ENCODE data around the gene RAB6B. TPM values are rescaled to one million over a fixed set of nuclear protein-coding genes. Genes with fewer than 3 reads are reported as not detected.

The RAB6B gene
- total RNA-seq, 2 donors from 2014 or later, result 2.6 to 5.6 TPM

GRCh38 chr3:133853925-133854227, 41.8 kb downstream of the RAB6B start:
- Histone ChIP-seq H3K4me3 (no peak overlapping the region), H3K36me3 (no peaks in the 10 kb centered on the region), H3K9ac (ENCODE audit: low read depth in 2 of 2, low read length in 2 of 2) (no peak overlapping the region), H3K4me1 (no peaks in the 10 kb centered on the region), H3K27me3 (no peaks in the 10 kb centered on the region), H3K27ac (no peak overlapping the region), H3K9me3 (no peaks in the 10 kb centered on the region)
- TF ChIP-seq, protein P1, sequence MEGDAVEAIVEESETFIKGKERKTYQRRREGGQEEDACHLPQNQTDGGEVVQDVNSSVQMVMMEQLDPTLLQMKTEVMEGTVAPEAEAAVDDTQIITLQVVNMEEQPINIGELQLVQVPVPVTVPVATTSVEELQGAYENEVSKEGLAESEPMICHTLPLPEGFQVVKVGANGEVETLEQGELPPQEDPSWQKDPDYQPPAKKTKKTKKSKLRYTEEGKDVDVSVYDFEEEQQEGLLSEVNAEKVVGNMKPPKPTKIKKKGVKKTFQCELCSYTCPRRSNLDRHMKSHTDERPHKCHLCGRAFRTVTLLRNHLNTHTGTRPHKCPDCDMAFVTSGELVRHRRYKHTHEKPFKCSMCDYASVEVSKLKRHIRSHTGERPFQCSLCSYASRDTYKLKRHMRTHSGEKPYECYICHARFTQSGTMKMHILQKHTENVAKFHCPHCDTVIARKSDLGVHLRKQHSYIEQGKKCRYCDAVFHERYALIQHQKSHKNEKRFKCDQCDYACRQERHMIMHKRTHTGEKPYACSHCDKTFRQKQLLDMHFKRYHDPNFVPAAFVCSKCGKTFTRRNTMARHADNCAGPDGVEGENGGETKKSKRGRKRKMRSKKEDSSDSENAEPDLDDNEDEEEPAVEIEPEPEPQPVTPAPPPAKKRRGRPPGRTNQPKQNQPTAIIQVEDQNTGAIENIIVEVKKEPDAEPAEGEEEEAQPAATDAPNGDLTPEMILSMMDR (IDR thresholded peaks at IDR 0.05), result no peak
- intact Hi-C loops (cut with DNase I), result no loop called here
- no peak for DNase-seq

DNA sequence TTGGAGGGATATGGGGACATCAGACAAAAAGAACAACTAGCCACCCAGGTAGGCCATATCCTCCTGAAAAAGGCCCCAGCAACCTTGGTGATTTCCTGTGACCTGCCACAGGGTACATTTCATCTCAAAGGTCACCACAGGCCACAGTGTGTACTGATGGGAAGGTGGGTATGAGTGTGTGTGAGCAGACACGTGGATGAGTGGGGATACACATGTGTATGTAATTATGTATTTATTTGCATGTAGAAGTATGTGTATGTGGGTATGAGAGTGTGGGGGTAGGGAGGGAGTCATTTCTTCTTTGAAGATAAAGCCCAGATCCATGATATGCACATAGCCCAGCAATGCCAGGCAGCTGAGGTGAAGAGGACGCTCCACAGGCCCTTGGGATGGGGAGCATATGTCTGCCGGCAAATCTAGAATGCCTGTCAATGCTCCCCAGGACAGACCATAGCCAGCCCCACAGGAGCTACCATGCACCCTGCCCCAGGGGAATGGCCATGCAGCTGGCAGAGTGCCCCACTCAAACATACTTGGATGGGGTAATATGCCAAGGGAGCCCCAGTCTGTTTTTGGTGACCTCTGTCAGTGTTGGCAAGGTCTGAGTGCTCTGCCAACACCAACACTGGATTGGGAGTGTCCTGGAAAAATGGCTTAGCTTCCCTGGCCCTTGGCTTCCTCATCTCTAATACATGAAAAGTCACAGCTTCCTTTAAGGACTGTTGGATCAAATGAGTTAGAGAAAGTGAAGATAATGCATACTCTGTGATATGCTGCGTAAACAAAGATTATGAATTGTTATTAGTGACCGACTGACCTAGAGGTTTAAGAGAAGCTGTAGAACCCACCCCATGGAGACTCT, 42.4 kb downstream of the RAB6B start:
- TF ChIP-seq, protein P1 (IDR thresholded peaks at IDR 0.05), result no peak
- H3K9ac ChIP-seq (ENCODE audit: low read depth in 2 of 2, low read length in 2 of 2), result no peak overlapping the region
- no peak overlapping the region for H3K4me3 ChIP-seq
- H3K4me1 ChIP-seq, result no peaks in the 10 kb centered on the region
- H3K27ac ChIP-seq, result no peak overlapping the region
- intact Hi-C loops (cut with DNase I), result no loop called here
- H3K27me3 ChIP-seq, result no peaks in the 10 kb centered on the region
- no peaks in the 10 kb centered on the region for H3K36me3 ChIP-seq
- no peaks in the 10 kb centered on the region for H3K9me3 ChIP-seq
- no peak for DNase-seq

GRCh38 chr3:133851931-133852330, 43.8 kb downstream of the RAB6B start:
- H3K27ac ChIP-seq, result no peak overlapping the region
- H3K4me1 ChIP-seq, result no peaks in the 10 kb centered on the region
- no peak overlapping the region for H3K9ac ChIP-seq (ENCODE audit: low read depth in 2 of 2, low read length in 2 of 2)
- TF ChIP-seq, protein P1 (IDR thresholded peaks at IDR 0.05), result no peak
- no peaks in the 10 kb centered on the region for H3K36me3 ChIP-seq
- H3K27me3 ChIP-seq, result no peaks in the 10 kb centered on the region
- no peak for DNase-seq
- intact Hi-C loops (cut with DNase I), result no loop called here
- H3K9me3 ChIP-seq, result no peaks in the 10 kb centered on the region
- H3K4me3 ChIP-seq, result no peak overlapping the region

DNA sequence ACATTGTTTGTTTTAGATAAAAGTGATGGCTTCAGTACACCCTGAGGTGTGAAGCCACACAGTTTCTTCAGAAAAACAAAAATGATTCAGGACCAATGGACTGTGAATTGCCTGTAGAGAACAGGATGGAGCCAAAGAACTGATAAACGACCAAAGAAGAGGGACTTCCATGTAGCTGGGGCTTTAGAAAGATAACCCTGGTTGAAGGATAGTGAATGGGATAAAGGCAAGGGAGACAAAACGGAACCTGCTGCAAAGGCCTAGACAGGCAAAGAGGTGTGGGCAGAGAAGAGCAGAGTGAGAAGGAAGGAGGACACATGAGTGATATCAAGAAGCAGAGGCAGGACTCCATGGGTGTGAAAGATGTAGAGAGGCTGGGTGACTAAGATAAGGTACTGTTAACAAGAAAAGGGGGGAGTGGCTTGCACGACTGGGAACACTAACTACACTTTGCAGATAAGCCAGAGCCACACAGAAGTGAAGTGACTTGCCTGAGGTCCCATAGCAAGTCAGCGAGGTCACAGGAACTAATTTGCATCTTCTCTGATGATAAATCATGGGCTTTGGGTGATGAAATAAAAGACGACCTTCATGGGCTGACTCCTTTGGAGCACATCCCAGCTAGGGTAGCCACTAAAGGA, 44.3 kb downstream of the RAB6B start:
- Histone ChIP-seq H3K27me3 (no peaks in the 10 kb centered on the region), H3K36me3 (no peaks in the 10 kb centered on the region), H3K27ac (no peak overlapping the region), H3K9me3 (no peaks in the 10 kb centered on the region), H3K9ac (ENCODE audit: low read depth in 2 of 2, low read length in 2 of 2) (no peak overlapping the region), H3K4me1 (no peaks in the 10 kb centered on the region), H3K4me3 (no peak overlapping the region)
- DNase-seq, result no peak
- TF ChIP-seq, protein P1 (IDR thresholded peaks at IDR 0.05), result no peak
- intact Hi-C loops (cut with DNase I), result no loop called here

DNA sequence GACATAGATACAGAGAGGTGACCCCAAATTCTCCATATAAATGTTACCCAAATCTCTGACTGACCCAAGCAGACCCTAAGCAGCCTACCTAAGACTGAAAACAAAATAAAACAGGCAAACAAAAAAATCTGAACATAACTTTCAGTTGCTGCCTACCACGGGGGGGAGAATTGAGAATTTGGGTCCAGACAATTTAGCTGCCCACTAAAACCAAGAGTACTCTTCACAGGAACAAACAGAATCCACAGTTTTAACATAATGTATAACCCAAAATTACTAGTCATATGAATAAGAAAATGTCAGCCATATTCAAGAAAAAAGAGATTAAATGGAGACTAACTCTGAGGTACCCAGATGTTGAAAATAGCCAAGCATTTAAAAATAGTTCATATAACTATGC, 45.6 kb downstream of the RAB6B start:
- DNase-seq, result no peak
- H3K4me3 ChIP-seq, result no peak overlapping the region
- intact Hi-C loops (cut with DNase I), result no loop called here
- H3K27ac ChIP-seq, result no peak overlapping the region
- TF ChIP-seq, protein P1 (IDR thresholded peaks at IDR 0.05), result no peak
- H3K36me3 ChIP-seq, result no peaks in the 10 kb centered on the region
- H3K27me3 ChIP-seq, result no peaks in the 10 kb centered on the region
- no peaks in the 10 kb centered on the region for H3K9me3 ChIP-seq
- H3K4me1 ChIP-seq, result no peaks in the 10 kb centered on the region
- H3K9ac ChIP-seq (ENCODE audit: low read depth in 2 of 2, low read length in 2 of 2), result no peak overlapping the region
